Lower lobe of right lung (tissue), 2 donors: ENCODE data around the gene UGT1A4. TPM values are rescaled to one million over a fixed set of nuclear protein-coding genes. Genes with fewer than 3 reads are reported as not detected.
"Not testable (repeated sequence)": the region's sequence is repeated elsewhere in the genome, so short reads cannot be mapped to it uniquely, and the experiment has no call there.

Experiments
- ATAC-seq, 2 donors: fragments of 200-7000 bp; cut with Tn5 transposase; one replicate each; pipeline ENCODE4 v1.9.1; 2020 to 2022; ENCODE audit warnings: mild to moderate bottlenecking in 2 of 2, moderate library complexity in 2 of 2
- DNase-seq: peaks from one replicate; pipeline ENCODE4 v3.0.0-alpha.2; 2020
- H3K27ac ChIP-seq: fragments of 200-600 bp; one replicate; pipeline ENCODE4 v1.8.0; 2022
- H3K27me3 ChIP-seq: fragments of 200-600 bp; one replicate; pipeline ENCODE4 v1.8.0; 2022; ENCODE audit warnings: low read depth
- H3K36me3 ChIP-seq: fragments of 200-600 bp; one replicate; pipeline ENCODE4 v1.8.0; 2022; ENCODE audit warnings: mild to moderate bottlenecking
- H3K4me1 ChIP-seq: fragments of 200-600 bp; one replicate; pipeline ENCODE4 v1.8.0; 2022
- H3K4me3 ChIP-seq: fragments of 200-600 bp; one replicate; pipeline ENCODE4 v1.8.0; 2022; ENCODE audit warnings: mild to moderate bottlenecking
- H3K9me3 ChIP-seq: fragments of 200-600 bp; one replicate; pipeline ENCODE4 v1.8.0; 2022
- intact Hi-C: fragments of 100-400 bp; cut with DNase I; formaldehyde crosslinking; loops from one replicate; pipeline ENCODE4 v1.11.0; 2022
- total RNA-seq: library from RNA; stranded (reverse); fragmentation: NEBNext Ultra II Directional; extraction: Animal tissue kit (Norgen Biotek cat#: 25700); gene quantifications from one replicate; pipeline ENCODE4 v1.2.1, GENCODE V29; 2021
- TF ChIP-seq, protein P1 (sequence below): fragments of 200-600 bp; IDR thresholded peaks from one replicate; pipeline ENCODE4 v1.8.0; 2022; ENCODE audit warnings: antibody characterized with exemption, mild to moderate bottlenecking
- donor health status: DM: no; HTN: yes; CAD: no; lungs with severe emphysema.

The UGT1A4 gene
- total RNA-seq, 1 donor from 2014 or later, result not detected

DNA sequence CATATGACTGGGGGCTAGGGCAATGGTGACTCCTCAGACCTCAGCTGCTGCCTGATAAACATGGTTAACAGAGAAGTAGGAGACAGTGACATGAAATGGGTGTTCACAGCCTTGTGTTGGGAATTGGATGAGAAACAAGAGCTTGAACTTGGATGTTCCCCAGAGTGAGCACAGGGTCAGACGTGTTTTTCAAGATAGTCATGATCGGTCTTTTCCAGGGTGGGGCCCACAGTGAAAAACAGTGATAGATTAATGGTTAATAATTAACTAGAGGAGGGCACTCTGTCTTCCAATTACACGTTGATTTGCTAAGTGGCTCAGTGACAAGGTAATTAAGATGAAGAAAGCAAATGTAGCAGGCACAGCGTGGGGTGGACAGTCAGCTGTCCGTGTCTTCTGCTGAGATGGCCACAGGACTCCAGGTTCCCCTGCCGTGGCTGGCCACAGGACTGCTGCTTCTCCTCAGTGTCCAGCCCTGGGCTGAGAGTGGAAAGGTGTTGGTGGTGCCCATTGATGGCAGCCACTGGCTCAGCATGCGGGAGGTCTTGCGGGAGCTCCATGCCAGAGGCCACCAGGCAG is 10.3 kb downstream of the UGT1A4 start, which contains the start of gene UGT1A3:
TSS of gene UGT1A3 (plus strand) at position 320 of the 579 bp plus-strand sequence. CDS start at position 405, 85 bp downstream.
- Histone ChIP-seq H3K27me3 (no peaks in the 10 kb centered on the region), H3K4me3 (no peak within 1 kb of the TSS), H3K9me3 (no peaks in the 10 kb centered on the region), H3K4me1 (no peaks in the 10 kb centered on the region), H3K27ac (no peak within 1 kb of the TSS), H3K36me3 (no peaks in the 10 kb centered on the region)
- no peak for DNase-seq
- TF ChIP-seq, protein P1, sequence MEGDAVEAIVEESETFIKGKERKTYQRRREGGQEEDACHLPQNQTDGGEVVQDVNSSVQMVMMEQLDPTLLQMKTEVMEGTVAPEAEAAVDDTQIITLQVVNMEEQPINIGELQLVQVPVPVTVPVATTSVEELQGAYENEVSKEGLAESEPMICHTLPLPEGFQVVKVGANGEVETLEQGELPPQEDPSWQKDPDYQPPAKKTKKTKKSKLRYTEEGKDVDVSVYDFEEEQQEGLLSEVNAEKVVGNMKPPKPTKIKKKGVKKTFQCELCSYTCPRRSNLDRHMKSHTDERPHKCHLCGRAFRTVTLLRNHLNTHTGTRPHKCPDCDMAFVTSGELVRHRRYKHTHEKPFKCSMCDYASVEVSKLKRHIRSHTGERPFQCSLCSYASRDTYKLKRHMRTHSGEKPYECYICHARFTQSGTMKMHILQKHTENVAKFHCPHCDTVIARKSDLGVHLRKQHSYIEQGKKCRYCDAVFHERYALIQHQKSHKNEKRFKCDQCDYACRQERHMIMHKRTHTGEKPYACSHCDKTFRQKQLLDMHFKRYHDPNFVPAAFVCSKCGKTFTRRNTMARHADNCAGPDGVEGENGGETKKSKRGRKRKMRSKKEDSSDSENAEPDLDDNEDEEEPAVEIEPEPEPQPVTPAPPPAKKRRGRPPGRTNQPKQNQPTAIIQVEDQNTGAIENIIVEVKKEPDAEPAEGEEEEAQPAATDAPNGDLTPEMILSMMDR, result no peak
- intact Hi-C loops, result no loop called here
- ATAC-seq, result peak in 1 of 2 donors; percentile 21

DNA sequence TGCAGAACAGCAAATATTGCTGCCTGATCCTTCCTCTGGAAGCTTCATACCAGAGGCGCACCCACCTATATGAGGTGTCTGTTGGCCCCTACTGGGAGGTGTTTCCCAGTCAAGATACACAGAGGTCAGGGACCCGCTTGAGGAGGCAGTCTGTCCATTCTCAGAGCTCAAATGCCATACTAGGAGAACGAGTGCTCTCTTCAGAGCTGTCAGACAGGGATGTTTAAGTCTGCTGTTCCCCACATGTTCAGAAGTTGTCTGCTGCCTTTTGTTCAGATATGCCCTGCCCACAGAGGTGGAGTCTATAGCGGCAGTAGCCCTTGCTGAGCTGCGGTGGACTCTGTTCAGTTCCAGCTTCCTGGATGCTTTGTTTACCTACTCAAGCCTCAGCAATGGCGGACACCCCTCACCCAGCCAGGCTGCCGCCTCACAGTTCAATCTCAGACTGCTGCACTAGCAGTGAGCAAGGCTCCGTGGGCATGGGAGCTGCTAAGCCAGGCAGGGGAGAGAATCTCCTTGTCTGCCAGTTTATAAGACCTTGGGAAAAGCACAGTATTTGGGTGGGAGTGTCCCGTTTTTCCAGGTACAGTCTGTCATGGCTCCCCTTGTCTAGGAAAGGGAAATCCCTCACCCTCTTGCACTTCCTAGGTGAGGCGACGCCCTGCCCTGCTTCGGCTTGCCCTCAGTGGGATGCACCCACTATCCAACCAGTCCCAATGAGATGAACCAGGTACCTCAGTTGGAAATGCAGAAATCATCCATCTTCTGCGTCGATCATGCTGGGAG is 18.5 kb downstream of the UGT1A4 start:
- H3K36me3 ChIP-seq, H3K27ac ChIP-seq, ATAC-seq, H3K4me1 ChIP-seq, DNase-seq, H3K4me3 ChIP-seq, H3K9me3 ChIP-seq, H3K27me3 ChIP-seq, intact Hi-C loops: not testable (repeated sequence)

DNA sequence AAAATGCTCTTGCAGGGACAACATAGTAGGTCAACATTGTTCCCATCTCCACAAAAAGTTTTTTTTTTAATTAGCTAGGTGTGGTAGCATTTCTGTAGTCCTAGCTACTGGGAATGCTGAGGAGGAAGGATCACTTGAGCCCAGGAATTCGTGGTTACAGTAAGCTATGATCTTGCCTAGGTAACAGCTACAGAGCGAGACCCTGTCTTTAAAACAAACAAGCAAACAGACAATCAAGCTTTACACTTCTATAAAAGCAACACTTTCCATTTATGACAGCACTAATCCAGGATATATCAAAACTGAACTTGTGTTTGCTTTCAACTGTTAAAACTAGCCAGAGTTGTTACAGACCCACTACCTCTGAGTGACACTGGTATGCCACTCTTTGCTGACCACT is 22.3 kb downstream of the UGT1A4 start:
- no peak for ATAC-seq

DNA sequence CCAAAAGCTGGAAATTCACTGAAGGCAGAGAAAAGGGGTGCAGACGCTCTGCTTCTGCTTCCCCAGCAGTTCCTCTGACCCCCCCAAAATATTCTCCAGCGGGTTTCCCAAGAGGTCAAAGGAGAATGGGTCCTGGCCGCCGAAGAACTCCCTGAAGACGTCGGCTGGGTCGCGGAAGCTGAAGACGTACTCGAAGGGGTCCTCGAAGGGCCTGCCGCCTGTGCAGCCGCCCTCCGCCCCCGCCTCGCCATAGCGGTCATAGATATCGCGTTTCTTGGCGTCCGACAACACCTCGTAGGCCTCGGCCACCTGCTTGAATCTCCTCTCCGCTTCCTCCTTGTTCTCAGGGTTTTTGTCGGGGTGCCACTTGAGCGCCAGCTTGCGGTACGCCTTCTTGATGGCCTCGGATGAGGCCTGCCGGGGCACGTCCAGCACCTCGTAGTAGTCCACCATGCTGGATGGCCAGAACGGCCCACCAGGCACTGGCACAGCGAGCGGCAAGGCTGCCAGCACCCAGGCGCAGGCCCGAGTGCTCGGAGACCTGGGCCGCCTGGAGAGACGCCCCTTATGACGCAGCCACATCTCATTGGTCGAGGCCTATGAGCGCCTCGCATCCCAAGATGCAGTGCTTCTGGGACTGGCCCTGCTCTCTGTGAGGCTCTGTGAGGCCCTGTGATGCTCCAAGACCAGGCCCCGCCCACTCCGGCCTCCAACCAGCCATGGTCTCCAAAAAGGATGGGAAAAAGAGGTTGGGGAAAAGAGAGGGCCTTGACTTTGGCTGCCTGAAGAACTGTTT is 25.1 kb downstream of the UGT1A4 start:
- Histone ChIP-seq H3K27ac (no peak overlapping the region), H3K4me3 (no peak overlapping the region), H3K9me3 (no peaks in the 10 kb centered on the region), H3K4me1 (no peaks in the 10 kb centered on the region), H3K27me3 (no peaks in the 10 kb centered on the region), H3K36me3 (no peaks in the 10 kb centered on the region)
- ATAC-seq, result no peak
- no peak for DNase-seq
- intact Hi-C loops, result no loop called here
- TF ChIP-seq, protein P1, result no peak

More for the DNA sequence above, 22.3 kb downstream of the UGT1A4 start:
- intact Hi-C loops, result no loop called here
- H3K4me3 ChIP-seq, result no peak overlapping the region
- H3K4me1 ChIP-seq, result no peaks in the 10 kb centered on the region
- no peak overlapping the region for H3K27ac ChIP-seq
- TF ChIP-seq, protein P1, result no peak
- DNase-seq, result no peak
- no peaks in the 10 kb centered on the region for H3K27me3 ChIP-seq
- no peaks in the 10 kb centered on the region for H3K9me3 ChIP-seq
- no peaks in the 10 kb centered on the region for H3K36me3 ChIP-seq

DNA sequence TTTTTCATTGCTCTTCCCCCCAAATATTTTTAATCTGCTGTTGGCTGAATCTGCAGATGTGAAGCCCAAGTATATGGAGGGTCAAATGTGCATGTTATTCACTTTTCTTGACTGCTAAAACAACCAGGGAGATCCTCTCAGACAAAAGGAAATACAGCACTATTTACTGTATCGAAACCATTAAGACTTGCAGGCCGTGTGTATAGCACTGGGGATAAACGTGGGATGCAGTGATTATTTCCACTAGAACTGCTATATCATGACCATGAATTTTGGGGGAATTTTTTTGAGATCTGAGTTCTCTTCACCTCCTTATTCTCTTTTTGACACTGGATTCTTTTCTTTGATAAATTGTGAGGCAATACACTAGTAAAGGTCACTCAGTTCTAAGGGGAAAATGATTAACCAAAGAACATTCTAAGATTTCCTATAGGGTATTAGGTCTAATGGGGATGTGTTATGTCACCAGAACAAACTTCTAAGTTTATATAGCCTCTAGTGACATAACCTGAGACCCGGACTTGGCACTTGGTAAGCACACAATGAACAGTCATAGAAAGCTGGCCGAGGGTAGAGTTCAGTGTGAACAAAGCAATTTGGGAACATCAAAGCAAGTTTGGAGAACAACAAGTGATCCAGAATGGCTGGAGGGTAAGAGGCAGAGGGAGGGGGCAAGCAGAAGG is 26.7 kb downstream of the UGT1A4 start:
- no peaks in the 10 kb centered on the region for H3K27me3 ChIP-seq
- no peaks in the 10 kb centered on the region for H3K4me1 ChIP-seq
- no peak overlapping the region for H3K27ac ChIP-seq
- TF ChIP-seq, protein P1, result no peak
- DNase-seq (no peak), ATAC-seq (no peak)
- no peaks in the 10 kb centered on the region for H3K9me3 ChIP-seq
- H3K36me3 ChIP-seq, result no peaks in the 10 kb centered on the region
- intact Hi-C loops, result no loop called here
- no peak overlapping the region for H3K4me3 ChIP-seq

DNA sequence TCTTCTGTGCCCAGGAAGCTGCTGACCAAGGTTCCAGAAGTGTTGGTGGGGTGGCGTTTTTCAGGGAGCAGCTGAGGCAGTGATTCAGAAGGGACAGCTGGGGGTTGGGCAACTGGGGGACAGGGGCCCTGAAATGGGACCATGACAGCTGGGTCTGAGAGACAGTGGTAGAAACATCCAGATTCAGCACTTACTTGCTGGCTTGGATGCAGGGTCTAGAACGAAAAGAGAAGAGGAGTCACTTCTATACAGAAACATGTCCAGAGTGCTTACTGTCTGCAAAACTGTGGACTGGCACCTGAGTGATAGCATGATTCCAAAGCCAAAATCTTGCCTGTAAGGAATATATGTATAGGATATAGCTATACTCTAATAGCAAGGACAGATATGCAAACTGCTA is 27.3 kb downstream of the UGT1A4 start:
- intact Hi-C loops, H3K9me3 ChIP-seq, H3K27me3 ChIP-seq, H3K36me3 ChIP-seq, H3K27ac ChIP-seq, ATAC-seq, H3K4me1 ChIP-seq, DNase-seq, H3K4me3 ChIP-seq: not testable (repeated sequence)
